Upper lobe of left lung (tissue), 6 donors: Measurements from ENCODE around the gene ZNF839. TPM values are rescaled to one million over a fixed set of nuclear protein-coding genes. Genes with fewer than 3 reads are reported as not detected.
"Not testable (repeated sequence)": the region's sequence is repeated elsewhere in the genome, so short reads cannot be mapped to it uniquely, and the experiment has no call there.

Source experiments
- ATAC-seq, 2 donors: fragments of 200-7000 bp; cut with Tn5 transposase; one replicate each; pipeline ENCODE4 v1.9.1; 2022; ENCODE audit warnings: mild to moderate bottlenecking in 2 of 2, moderate library complexity in 2 of 2; ENCODE audit not compliant: low FRiP score in 2 of 2
- DNase-seq, 2 donors: peaks; one replicate each; pipeline ENCODE4 v3.0.0-alpha.2; 2019 to 2020
- H3K27ac ChIP-seq, 4 donors: fragments of 200-600 bp; sonication (generic); one replicate each; pipeline ENCODE4 v1.5.1; 2016 to 2019
- H3K27me3 ChIP-seq, 4 donors: fragments of 200-600 bp; sonication (generic); one replicate each; pipeline ENCODE4 v1.5.1; 2017 to 2019
- H3K36me3 ChIP-seq, 4 donors: fragments of 200-600 bp; sonication (generic); one replicate each; pipeline ENCODE4 v1.5.1; 2016 to 2019
- H3K4me1 ChIP-seq, 4 donors: fragments of 200-600 bp; sonication (generic); one replicate each; pipeline ENCODE4 v1.5.1; 2018 to 2019
- H3K4me3 ChIP-seq, 4 donors: fragments of 200-600 bp; sonication (generic); one replicate each; pipeline ENCODE4 v1.5.1; 2017 to 2019; ENCODE audit warnings: mild to moderate bottlenecking in 2 of 4, moderate library complexity in 1 of 4
- H3K9me3 ChIP-seq, 4 donors: fragments of 200-600 bp; sonication (generic); one replicate each; pipeline ENCODE4 v1.5.1; 2018 to 2019
- EP300 ChIP-seq, 4 donors: sonication (generic); formaldehyde crosslinking; IDR thresholded peaks; one replicate each; pipeline ENCODE4 v1.5.1; 2017; ENCODE audit warnings: antibody characterized with exemption in 4 of 4, control low read depth in 2 of 4
- POLR2A ChIP-seq, 4 donors: fragments of 450-650 bp; IDR thresholded peaks; one replicate each; pipeline ENCODE4 v1.5.1; 2016 to 2017; ENCODE audit warnings: antibody characterized with exemption in 4 of 4, mild to moderate bottlenecking in 2 of 4
- POLR2AphosphoS5 ChIP-seq, 2 donors: sonication (generic); formaldehyde crosslinking; IDR thresholded peaks; one replicate each; pipeline ENCODE4 v1.5.1; 2017; ENCODE audit warnings: antibody characterized with exemption in 2 of 2
- WGBS, 2 donors: methylation state at CpG; one replicate each; pipeline ENCODE4 v1.1.5; 2017 to 2018; 5-methylcytosine and 5-hydroxymethylcytosine counted together
- total RNA-seq, 6 donors: library from RNA; depleted of rRNA in 4 of 6; stranded (reverse); fragments of >200 nt in 4 of 6; gene quantifications; one replicate each; pipeline versions ENCODE4 v1.1.0 to v1.2.1, GENCODE V29; 2016 to 2021
- TF ChIP-seq, protein P1 (sequence below), 6 experiments: fragments of 450-650 bp in 4 of 6; fragments of 200-600 bp in 2 of 6; sonication (generic) in 2 of 6; IDR thresholded peaks; one replicate each; pipeline ENCODE4 v1.5.1; 2016 to 2019; ENCODE audit warnings: antibody characterized with exemption in 6 of 6
- donor health status: DM: no; HTN: no; CAD: no; lungs with moderate emphysema.
- donor health status: DM: no; HTN: yes; CAD: no; lungs with severe emphysema.

ZNF839 gene
- total RNA-seq, 6 donors from 2014 or later: 8.7 to 37.7 (median 14.1) TPM

DNA sequence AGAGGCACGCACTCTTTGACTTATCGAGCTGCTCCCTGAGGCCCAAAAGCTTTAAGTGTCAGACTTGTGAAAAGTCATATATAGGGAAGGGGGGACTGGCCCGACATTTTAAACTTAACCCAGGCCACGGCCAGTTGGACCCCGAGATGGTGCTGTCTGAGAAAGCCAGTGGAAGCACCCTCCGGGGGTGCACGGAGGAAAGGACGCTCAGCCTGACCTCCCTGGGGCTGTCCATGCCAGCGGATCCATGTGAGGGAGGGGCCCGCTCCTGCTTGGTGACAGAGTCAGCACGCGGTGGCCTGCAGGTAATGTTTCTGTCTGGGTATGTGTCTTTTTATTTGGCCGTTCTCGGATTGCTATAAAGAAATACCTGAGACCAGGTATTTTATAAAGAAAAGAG is 7.0 kb downstream of the ZNF839 start:
- no peak for ATAC-seq
- Histone ChIP-seq H3K36me3 (peaks cover 0 to 17% (median 3%) of the 10 kb centered on the region in 4 donors), H3K27me3 (no peaks in the 10 kb centered on the region), H3K4me3 (no peak overlapping the region), H3K9me3 (no peaks in the 10 kb centered on the region), H3K27ac (no peak overlapping the region), H3K4me1 (peaks cover 0 to 10% (median 0%) of the 10 kb centered on the region in 4 donors)
- 94 to 97% methylated on average over 14 of the region's 14 CpGs for WGBS, 2 donors
- no peak for TF ChIP-seq POLR2A (IDR thresholded peaks at IDR 0.05)
- no peak for DNase-seq

DNA sequence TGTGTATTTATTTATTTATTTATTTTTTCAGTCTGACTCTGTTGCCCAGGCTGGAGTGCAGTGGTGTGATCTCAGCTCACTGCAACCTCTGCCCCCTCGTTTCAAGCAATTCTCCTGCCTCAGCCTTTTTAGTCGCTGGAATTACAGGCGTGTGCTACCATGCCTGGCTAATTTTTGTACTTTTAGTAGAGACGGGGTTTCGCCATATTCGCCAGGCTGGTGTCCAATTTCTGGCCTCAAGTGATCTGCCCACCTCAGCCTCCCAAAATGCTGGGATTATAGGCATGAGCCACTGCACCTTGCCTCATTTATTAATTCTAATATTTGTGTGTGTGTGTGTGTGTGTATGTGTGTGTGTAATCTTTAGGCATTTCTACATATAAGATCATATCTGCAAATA is 9.8 kb downstream of the ZNF839 start:
- H3K36me3 ChIP-seq: peaks cover 0 to 37% (median 6%) of the 10 kb centered on the region in 4 donors
- H3K4me3 ChIP-seq, DNase-seq, H3K9me3 ChIP-seq, H3K27ac ChIP-seq, H3K4me1 ChIP-seq, ATAC-seq, H3K27me3 ChIP-seq: not testable (repeated sequence)
- WGBS, 2 donors: 93 to 95% methylated on average over 6 of the region's 6 CpGs

DNA sequence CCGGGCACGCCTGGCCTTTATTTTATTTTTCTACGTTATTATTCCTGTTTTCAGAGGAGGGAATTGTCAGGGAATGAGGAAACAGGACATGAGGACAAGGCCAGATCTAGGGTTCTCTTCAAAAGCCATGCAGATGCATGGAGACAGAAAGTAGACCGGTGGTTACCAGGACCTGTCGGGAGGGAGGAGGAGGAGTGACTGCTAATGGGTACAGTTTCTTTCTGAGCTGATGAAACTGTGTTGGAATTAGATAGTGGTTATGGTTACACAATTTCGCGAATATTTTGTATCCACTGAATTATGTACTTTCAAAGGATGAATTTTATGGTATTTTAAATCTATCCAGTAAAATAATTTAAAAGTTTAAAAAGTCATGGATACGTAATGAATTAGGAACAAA is 11.3 kb downstream of the ZNF839 start:
- no peak for DNase-seq
- H3K27me3 ChIP-seq: no peaks in the 10 kb centered on the region
- ATAC-seq: no peak
- H3K4me3 ChIP-seq: no peak overlapping the region
- H3K9me3 ChIP-seq: no peaks in the 10 kb centered on the region
- H3K4me1 ChIP-seq: no peaks in the 10 kb centered on the region
- WGBS, 2 donors: 92 to 94% methylated on average over 8 of the region's 8 CpGs
- H3K36me3 ChIP-seq: peaks cover 0 to 47% (median 11%) of the 10 kb centered on the region in 4 donors
- TF ChIP-seq EP300 (IDR thresholded peaks at IDR 0.05): no peak
- no peak for TF ChIP-seq POLR2A (IDR thresholded peaks at IDR 0.05)
- TF ChIP-seq, protein P1, sequence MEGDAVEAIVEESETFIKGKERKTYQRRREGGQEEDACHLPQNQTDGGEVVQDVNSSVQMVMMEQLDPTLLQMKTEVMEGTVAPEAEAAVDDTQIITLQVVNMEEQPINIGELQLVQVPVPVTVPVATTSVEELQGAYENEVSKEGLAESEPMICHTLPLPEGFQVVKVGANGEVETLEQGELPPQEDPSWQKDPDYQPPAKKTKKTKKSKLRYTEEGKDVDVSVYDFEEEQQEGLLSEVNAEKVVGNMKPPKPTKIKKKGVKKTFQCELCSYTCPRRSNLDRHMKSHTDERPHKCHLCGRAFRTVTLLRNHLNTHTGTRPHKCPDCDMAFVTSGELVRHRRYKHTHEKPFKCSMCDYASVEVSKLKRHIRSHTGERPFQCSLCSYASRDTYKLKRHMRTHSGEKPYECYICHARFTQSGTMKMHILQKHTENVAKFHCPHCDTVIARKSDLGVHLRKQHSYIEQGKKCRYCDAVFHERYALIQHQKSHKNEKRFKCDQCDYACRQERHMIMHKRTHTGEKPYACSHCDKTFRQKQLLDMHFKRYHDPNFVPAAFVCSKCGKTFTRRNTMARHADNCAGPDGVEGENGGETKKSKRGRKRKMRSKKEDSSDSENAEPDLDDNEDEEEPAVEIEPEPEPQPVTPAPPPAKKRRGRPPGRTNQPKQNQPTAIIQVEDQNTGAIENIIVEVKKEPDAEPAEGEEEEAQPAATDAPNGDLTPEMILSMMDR (IDR thresholded peaks at IDR 0.05): no peak
- TF ChIP-seq POLR2AphosphoS5 (IDR thresholded peaks at IDR 0.05): no peak
- no peak overlapping the region for H3K27ac ChIP-seq

DNA sequence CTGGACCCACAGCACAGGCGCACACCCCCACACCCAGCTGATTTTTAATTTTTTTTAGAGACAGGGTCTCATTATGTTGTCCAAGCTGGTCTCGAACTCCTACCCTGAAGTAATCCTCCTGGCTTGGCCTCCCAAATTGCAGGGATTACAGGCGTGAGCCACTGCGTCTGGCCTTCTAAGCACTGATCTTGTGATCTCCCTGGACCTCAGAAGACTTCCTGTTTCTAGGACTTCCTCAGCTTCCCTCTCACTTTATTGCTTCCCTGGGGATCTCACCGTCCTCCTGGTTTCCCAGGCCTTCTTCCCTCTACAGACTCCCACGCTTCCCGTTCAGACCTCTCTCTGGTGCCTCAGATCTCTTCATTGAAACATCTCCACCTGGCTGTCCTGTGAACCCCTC is 13.8 kb downstream of the ZNF839 start:
- 78 to 89% methylated on average over 7 of the region's 7 CpGs for WGBS, 2 donors
- ATAC-seq (no peak), DNase-seq (no peak)
- peaks cover 0 to 53% (median 18%) of the 10 kb centered on the region in 4 donors for H3K36me3 ChIP-seq
- H3K27ac ChIP-seq: peak overlapping the region in 1 of 4 donors; percentile 26
- no peaks in the 10 kb centered on the region for H3K27me3 ChIP-seq
- H3K4me1 ChIP-seq: no peaks in the 10 kb centered on the region
- H3K9me3 ChIP-seq: no peaks in the 10 kb centered on the region
- TF ChIP-seq, protein P1 (IDR thresholded peaks at IDR 0.05): no peak
- no peak for TF ChIP-seq EP300 (IDR thresholded peaks at IDR 0.05)
- TF ChIP-seq POLR2A (IDR thresholded peaks at IDR 0.05): no peak
- TF ChIP-seq POLR2AphosphoS5 (IDR thresholded peaks at IDR 0.05): no peak
- no peak overlapping the region for H3K4me3 ChIP-seq

DNA sequence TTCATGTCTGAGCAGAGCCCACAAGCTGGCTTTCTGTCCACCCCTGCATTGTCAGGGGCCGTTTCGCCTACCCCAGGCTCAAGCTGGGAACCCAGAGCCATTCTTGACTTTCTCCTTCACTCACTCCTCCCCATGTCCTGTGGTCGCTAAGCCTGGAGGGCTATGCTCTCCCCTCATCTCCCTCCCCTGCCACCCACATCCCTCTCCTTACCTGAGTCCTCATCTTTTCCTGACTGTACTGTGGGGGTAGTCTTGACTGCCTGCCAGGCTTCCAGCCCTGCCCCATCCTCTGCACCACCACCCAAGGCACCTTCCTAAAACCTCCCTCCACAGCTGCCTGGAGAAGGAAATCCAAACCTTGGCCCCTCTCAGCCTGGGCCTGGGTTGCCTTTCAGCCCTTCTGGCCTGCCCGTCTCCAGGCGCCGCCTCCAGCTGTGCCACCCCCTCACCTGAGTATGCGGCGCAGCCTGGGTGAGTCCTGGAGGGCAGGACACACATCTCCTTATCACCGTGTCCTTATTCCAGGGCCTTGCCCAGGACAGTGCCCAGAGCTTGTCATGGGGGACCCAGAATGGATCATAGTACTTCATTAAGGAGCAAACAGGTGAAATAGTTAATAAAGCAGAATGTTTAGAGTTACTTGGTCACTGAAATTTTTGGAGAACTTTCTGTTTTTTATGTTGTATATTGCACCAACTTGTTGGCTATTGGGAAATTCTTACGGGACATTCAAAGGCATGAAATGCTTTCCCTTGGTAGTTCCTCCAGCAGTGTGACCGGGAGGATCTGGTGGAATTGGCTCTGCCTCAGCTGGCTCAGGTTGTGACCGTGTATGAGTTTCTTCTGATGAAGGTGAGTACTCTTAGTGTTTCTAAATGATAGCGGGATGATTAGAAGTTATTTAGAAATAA is 14.5 kb downstream of the ZNF839 start:
- Histone ChIP-seq H3K4me3 (no peak overlapping the region), H3K9me3 (no peaks in the 10 kb centered on the region), H3K27me3 (no peaks in the 10 kb centered on the region), H3K4me1 (no peaks in the 10 kb centered on the region), H3K36me3 (peaks cover 0 to 58% (median 23%) of the 10 kb centered on the region in 4 donors), H3K27ac (peak overlapping the region in 1 of 4 donors; percentile 26)
- DNase-seq: no peak
- 90 to 94% methylated on average over 13 of the region's 13 CpGs for WGBS, 2 donors
- TF ChIP-seq EP300 (IDR thresholded peaks at IDR 0.05) (no peak), POLR2A (IDR thresholded peaks at IDR 0.05) (no peak), POLR2AphosphoS5 (IDR thresholded peaks at IDR 0.05) (no peak)
- TF ChIP-seq, protein P1 (IDR thresholded peaks at IDR 0.05): no peak
- peak in 1 of 2 donors; percentile 56 for ATAC-seq
